ENCODE measurements around the gene PHKB.
"Not testable (repeated sequence)": the region's sequence is repeated elsewhere in the genome, so short reads cannot be mapped to it uniquely, and the experiment has no call there.

PHKB gene

DNA sequence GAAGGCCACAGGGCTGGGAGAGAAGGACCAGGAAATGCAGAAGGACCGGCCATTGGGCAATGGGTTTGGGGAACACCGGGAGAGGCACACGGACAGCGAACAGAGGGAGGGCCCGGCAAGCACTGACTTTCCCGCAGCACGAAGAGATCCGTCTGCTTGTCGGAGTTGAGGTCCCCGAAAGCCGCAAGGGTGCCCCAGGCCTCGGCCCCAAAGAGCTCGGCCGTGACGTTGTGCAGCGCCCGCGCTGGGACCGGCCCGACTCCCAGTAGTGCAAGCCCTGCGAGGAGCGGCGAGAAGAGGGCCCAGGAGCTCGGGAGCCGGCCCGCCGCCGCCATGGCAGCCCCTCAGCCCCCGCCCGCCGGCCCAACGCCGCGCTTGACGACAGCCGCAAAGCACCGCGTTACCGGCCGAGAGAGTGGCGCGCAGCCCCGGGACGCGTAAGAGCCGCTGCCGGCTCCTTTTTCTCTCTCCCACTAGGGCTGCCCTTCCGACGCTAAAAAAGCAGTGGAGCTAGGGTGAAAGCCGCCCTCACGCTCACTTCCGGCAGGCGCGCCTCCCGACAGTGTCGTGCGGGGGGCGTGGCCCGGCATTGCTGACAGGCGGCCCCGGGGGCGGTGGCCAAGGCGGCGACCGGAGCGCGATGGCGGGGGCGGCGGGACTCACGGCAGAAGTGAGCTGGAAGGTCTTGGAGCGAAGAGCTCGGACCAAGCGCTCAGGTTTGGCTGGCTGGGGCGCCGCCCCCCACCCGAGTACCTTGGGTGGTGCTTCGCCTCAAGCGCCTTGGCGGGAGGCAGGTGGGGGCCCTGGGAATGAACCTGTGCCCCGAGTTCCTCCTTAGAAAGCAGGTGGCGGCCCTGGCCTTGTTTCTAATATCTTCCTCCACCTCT, at the start of gene PHKB, which contains the start of gene ITFG1:
Gene PHKB, plus strand, starts transcription at position 621 of the 887 bp plus-strand sequence. Its CDS starts 20 bp downstream, at position 641.
Gene ITFG1, minus strand, starts transcription at position 353 of the 887 bp plus-strand sequence. Its CDS starts 18 bp downstream, at position 335.
- peak; percentile 79 for DNase-seq

DNA sequence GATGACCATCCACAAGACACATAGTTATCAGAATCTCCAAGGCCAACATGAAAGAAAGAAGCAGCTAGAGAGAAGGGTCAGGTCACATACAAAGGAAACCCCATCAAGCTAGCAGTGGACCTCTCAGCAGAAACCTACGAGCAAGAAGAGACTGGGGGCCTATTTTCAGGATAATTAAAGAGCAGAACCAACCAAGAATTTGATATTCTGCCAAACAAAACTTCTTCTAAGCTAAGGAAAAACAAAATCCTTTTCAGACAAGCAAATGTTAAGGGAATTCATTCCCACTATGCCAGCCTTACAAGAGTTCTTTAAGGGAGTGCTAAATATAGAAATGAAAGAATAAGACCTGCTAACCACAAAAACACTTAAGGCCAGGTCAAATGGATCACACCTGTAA, 48.1 kb upstream of the PHKB start:
- no peak for DNase-seq

DNA sequence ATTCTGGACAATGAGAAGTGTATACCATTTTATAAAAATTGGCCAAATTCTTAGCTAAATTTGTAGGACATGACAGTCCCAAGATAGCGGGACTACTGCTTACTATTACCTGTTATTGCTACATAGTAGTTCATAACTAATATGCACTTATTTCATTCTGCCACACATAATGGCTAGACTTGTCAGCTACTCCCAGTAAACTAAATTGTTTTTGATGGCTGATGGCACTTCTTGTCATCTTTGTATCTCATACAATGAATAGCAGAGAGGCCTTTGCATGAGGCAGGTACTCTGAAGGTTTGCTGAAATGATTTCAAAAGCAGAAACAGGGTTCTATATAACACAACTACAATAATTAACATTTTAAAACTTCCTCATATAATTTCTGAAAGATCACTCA, 44.3 kb upstream of the PHKB start:
- DNase-seq, result no peak

DNA sequence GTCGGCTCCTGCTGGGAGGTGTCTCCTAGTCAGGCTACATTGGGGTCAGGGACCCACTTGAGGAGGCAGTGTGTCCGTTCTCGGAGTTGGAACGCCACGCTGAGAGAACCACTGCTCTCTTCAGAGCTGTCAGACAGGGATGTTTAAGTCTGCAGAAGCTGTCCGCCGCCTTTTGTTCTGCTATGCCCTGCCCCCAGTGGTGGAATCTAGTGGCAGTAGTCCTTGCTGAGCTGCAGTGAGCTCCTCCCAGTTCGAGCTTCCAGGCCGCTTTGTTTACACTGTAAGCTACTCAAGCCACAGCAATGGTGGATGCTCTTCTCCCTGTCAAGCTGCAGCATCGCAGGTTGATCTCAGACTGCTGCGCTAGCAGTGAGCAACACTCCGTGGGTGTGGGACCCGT, 36.3 kb upstream of the PHKB start:
- no peak for DNase-seq

DNA sequence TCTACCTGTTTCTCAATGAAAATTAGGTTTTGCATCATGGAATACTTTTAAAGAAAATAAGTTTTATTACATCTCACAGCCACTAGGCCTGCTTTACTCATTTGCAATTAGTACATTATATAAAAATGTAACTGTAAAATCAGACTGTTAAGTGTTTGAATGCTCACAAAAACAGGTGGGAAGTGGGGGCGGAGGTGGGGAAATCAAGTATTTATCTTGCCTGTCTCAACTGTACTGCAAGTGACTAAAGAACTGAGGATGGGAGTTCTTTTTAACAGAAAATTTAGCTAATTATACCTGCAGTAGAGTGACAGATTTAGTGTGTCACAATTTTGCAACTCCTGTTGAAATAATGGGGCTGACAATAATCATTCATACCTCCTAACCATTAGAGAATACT, 34.3 kb upstream of the PHKB start:
- DNase-seq, result no peak

DNA sequence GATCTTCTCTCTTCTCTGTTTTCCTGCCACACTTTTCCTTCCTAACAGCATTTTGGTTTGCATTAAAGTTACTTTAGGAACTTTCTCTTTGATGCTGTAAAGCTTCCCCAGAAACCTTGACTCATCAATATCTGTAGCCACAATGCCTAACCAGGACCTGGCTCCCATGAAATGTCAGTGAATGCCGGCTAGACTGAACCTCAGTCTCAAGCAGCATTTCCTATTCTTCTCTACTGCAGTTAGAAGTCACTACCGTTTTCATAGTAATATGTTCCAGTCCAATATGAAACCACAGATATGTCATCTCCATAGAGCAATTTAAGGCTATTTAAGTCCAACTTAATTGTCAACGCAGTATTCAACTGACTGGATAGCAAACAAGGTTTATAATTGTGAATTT, 29.2 kb upstream of the PHKB start:
- no peak for DNase-seq

DNA sequence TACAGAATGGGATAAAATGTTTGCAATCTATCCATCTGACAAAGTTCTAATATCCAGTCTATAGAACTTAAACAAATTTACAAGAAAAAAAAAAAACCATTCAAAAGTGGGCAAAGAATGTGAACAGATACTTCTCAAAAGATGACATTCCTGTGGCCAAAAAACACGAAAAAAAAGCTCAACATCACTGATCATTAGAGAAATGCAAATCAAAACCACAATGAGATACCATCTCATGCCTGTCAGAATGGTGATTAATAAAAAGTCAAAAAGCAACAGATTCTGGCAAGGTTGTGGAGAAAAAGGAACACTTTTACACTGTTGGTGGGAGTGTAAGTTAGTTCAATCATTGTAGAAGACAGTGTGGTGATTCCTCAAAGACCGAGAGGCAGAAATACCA, 26.9 kb upstream of the PHKB start:
- not testable (repeated sequence) for DNase-seq

DNA sequence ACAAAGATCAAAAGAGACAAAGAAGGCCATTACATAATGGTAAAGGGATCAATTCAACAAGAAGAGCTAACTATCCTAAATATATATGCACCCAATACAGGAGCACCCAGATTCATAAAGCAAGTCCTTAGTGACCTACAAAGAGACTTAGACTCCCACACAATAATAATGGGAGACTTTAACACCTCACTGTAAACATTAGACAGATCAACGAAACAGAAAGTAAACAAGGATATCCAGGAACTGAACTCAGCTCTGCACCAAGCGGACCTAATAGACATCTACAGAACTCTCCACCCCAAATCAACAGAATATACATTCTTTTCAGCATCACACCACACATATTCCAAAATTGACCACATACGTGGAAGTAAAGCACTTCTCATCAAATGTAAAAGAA, 21.1 kb upstream of the PHKB start:
- not testable (repeated sequence) for DNase-seq

DNA sequence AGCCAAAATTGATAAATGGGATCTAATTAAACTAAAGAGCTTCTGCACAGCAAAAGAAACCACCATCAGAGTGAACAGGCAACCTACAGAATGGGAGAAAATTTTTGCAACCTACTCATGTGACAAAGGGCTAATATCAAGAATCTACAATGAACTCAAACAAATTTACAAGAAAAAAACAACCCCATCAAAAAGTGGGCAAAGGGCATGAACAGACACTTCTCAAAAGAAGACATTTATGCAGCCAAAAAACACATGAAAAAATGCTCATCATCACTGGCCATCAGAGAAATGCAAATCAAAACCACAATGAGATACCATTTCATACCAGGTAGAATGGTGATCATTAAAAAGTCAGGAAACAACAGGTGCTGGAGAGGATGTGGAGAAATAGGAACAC, 18.2 kb upstream of the PHKB start:
- DNase-seq, result not testable (repeated sequence)

DNA sequence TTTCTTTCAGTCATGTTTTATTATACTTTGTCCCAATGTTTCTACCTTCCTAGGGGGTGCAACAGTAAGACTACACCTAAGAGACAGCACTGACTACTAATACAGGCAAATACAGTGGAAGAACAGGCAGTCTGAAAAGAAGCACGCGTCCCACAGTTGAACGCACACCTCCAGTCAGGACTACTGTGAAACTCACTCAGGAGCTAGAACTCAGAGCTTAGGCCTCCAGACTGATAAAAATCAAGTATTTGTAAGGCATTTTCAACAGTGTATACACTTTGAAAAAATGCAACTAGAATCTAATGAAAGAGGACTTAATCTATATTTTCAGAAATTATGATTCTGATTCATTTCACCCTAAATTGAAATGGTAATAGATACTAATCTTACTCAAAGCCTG, 14.7 kb upstream of the PHKB start:
- DNase-seq, result no peak

DNA sequence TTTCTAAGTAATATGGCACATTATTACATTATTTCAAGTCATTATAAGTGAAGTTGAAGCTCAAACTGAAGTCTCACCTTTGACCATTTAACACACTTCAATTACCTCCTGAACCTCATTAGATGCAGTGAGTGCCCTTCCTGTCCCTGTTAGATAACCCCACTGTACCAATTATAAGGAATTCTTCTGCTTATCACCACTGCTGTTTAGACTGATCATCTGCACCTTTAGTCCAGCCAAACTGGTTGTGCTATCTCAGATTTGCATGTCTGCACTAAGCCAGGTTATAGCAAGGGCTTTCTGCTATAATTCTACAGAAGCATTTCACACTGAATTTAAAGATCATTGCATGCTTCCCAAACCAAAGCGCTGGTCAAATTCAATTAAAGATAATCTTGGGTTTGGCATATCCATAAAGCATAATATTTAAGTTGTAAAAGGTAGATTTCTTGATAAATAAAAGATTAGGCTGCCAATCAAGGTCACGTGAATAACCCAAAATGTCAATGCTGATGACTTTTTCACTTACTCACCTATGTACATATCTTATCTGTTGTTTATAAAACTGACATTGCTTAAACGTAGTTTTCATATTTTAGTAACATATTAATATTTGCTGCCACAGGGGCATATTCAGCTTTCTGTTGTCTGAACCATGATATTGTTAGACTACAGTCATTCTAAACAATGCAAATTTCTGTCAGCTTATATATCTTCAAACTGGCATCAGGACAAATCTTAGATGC, 12.1 kb upstream of the PHKB start:
- no peak for DNase-seq

DNA sequence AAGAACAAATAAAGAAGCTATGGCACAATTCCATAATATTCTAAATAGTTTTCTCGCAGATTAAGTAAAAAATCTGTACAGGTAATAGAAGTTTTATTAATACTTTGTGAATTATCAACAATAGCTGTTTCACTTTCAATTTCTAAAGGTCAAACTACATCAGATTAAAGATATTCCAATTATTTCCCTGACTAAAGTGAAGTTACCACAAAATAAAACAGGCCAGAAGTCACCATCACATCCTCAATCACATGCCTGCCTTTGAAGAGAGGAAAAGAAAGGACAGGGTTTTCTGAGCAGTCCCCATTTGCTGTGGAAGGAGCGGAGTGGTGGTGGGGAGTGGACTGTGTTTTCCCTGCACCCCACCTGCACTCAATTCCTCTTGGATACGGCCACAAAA, 11.3 kb upstream of the PHKB start:
- no peak for DNase-seq

DNA sequence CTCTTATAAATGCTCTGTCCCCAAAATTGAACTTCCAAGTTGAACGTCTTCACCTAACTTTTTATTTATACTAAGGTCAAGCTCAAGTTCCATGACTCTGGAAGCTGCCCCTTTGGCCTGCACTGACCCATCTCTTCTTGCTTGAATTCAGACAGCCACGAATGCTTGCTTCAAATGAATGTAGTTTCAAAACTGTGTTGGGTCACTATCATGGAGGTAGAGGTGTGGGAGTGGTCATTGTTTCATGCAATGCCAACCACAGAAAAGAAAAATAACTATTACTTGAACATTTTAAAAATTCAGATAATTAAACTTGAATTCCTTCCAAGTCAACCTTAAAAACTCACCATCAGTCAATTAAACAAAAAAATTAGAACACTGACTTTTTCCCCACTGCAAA, 2.8 kb upstream of the PHKB start:
- DNase-seq, result no peak

DNA sequence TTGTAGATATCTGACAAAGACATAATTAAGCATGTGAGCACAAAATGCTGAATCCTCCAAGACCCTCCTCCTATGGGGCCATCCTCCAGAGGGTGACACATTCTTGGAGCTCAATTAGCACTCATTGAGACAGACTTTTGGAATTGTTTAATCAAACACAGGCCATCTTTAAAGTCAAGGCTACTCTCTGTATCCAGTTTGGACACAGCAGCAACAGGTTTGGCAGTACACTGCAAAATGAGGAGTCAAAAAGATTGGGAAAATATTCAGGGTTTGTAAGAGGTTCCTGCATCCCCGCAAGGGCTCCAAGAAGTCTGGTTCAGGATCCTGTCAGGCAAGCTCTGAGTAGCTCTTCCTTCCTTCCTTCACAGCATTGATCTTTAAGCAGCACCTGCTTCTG, 1.5 kb upstream of the PHKB start:
- DNase-seq, result no peak

DNA sequence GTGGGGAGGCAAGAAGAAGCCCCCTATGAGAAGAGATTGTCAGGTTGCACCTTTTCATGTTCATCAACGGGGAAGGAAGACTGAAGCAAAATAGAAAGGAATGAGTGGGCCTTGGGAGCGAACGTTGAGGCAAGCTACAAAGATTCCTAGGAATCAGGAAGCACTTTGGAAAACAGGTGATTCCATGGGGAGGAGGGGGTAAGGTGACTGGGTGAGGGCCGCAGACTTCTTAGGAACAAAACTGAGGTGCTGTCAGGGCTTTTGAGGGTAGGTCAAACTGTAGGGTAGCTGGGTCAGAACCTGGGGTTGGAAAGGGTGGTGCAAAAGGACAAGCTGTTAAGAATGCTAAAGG, 796 bp upstream of the PHKB start:
- DNase-seq, result no peak

DNA sequence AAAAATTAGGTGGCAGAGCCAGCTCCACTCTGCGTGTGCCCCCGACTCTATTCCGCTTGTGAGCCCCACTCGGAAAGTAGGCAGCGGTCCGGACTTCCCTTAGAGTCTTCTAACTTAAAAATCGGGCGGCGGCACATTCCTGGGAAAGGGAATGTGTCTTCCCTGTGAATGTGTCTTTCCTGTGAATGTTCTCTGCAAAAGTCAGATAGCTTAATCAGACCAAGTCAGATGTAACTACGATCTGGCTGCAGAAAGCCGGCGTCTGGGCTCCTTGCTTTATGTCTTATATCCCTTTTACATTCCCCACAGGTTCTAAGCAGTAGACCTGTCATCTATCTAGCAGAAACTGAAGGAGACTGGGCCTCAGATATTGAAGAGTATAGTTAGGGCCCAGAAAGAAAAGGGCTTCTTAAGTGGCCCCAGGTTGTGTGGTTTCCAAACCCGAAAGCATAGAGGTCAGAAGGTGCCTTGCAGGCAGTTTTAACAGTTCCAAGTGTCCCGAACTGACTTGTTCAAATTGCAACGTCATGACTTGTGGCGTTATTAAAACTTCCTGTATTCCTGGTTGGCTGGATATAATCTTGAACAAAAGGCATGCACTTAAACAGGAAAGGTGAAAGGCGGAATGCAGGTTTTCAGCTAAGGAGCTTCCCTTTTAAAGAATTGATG, 601 bp downstream of the PHKB start:
- no peak for DNase-seq

DNA sequence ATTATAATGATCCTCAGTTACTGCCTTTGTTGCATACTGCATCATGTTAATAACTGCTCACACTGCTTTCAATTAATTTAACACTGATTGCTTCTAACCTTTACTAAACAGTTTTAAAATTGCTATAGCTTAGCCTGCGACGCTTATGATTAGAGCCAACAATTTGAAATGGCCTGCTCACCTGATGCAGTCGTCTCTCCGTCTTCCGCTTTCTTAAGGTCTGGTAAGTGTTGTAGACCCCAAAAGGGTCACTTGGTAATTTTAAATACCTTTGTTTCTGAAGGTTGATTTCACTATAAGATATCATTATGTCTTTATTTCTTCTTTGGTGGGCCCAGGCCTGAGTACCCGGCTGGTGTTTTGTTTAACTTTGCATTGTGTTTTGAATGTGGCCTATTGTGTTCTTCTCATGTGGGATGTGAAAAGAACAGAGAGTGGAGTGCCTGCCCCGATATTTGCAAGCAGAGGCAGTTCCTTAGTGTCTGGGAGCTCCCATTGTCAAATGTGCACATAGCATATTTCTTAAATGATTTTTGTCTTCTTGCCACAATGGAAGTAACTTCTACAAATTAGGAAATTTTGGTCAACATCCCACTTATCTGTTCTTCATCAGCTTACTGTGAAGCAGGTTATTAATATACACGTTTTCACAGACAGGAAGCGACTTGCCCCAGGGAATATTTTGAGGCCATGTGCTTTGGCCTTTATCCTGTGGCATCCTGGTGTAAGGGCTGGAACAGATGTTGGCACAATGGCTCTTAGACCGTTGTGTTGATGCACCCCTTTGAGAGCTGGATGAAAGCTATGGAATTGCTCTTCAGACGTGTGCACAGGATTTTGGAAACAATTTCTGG, 2.9 kb downstream of the PHKB start:
- DNase-seq, result no peak

DNA sequence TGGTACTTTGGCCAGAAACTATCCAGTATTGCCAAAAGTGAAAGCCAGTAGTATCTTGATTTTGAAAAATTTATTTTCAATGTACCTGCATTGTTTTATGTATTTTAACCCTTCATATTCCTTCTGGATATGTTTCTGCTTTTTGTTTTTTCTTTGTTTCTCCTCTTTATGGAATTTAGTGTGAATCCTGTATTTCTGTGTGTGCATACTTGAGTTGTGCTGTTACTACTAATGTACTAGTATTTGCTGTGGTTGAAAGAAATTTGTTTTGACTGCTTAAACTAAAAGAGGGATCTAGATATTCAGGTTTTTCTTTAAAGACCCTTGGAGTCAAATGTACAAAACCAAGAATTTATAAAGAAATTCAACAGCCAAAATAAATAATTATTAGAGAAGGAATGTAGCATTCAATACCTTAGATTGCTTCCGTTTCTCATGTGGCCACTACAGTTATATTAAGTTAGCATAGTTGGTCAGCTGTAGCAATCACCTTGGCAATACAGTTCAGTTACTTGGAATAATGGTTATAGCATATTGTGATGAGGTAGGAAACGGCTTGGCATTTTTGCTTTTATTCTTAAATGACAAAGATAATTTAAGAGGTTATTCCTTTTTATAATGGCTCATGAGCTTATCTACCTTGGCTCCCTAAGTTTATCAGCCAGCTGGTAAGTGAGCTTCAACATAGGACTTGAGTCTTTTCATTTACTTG, 4.9 kb downstream of the PHKB start:
- no peak for DNase-seq

DNA sequence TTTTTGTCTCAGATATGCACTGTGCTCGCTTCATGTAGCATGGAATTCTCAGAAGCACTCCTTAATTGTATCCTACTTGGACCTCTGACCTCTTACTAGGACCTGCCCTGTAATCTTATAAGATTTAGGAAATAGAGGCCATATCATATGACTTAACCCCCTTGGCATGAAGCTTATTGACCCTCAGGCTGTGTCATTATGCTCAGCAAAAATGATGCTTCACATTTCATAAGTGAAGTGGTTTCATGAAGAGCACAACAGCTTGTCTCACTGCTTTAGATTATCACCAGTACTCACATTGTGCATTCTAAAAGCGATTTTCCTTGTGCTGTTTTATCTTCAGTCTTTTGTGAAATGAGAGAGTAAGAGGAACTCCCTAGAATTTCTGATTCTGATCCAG, 6.4 kb downstream of the PHKB start:
- DNase-seq, result no peak

DNA sequence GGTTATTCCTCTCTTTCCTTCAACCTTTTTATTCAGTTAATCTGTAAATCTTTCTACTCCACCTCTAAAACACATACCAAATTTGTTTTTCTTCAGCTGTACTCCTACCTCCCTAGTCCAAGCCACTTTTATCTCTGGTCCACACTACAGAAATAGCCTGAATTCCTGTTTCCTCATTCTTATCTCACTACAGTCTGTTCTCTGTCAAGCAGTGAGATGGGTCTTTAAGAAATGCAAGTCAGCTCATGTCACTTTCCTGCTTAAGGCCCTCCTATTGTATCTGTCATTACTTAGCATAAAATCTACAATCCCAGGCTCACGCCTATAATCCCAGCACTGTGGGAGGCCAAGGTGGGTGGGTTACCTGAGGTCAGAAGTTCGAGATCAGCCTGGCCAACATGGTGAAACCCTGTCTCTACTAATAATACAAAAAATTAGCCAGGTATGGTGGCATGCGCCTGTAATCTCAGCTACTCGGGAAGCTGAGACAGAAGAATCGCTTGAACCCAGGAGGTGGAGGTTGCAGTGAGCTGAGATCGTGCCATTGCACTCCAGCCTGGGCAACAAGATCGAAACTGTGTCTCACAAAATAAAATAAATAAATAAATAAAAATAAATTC, 7.0 kb downstream of the PHKB start:
- not testable (repeated sequence) for DNase-seq

DNA sequence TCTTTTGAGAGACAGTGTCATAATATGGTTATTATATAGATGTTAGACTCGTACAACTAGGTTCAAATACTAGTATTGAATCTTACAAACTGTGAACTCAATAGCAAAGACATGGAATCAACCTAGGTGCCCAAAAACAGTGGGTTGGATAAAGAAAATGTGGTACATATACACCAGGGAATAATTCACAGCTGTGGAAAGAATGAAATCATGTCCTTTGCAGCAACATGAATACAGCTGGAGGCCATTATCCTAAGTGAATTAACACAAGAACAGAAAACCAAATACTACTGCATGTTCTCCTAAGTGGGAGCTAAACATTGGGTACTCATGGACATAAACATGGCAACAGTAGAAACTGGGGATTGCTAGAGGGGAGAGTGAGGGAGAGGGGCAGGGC, 8.1 kb downstream of the PHKB start:
- DNase-seq, result no peak

DNA sequence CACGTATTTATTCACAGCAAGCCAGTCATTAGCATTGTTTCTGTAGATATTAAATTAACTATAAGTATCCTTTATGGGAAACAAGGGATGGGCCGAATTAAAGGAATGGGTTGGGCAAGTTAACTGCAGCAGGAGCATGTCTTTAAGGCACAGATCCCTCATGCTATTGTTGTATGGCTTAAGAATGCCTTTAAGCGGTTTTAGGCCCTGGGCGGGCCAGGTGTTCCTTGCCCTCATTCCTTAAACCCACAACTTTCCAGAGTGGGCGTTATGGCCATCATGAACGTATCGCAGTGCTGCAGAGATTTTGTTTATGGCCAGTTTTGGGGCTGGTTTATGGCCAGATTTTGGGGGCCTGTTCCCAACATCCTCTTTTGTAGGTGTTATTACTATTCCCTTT, 9.1 kb downstream of the PHKB start:
- no peak for DNase-seq
